Measurements from ENCODE around the gene PEX11G.
"Not testable (repeated sequence)": the region's sequence is repeated elsewhere in the genome, so short reads cannot be mapped to it uniquely, and the experiment has no call there.

Gene PEX11G

GRCh38 chr19:7470540-7471305 is 18.1 kb downstream of the PEX11G start:
- in situ Hi-C loops (cut with MboI; ENCODE audit: low sequenced_read_pairs) = no loop called here

- in situ Hi-C loops (cut with MboI; ENCODE audit: low sequenced_read_pairs) = no loop called here
Measured at GRCh38 chr19:7469669-7470285, 19.1 kb downstream of the PEX11G start.

GRCh38 chr19:7468840-7469239 is 20.0 kb downstream of the PEX11G start:
- in situ Hi-C loops (cut with MboI; ENCODE audit: low sequenced_read_pairs) = no loop called here

- in situ Hi-C loops (cut with MboI; ENCODE audit: low sequenced_read_pairs) = no loop called here
Measured at GRCh38 chr19:7467009-7467989, 21.5 kb downstream of the PEX11G start.

- in situ Hi-C loops (cut with MboI; ENCODE audit: low sequenced_read_pairs) = no loop called here
Measured at GRCh38 chr19:7463575-7463974, 25.3 kb downstream of the PEX11G start.

- in situ Hi-C loops (cut with MboI; ENCODE audit: low sequenced_read_pairs) = no loop called here
Measured at GRCh38 chr19:7461841-7462629, 26.8 kb downstream of the PEX11G start.

- in situ Hi-C loops (cut with MboI; ENCODE audit: low sequenced_read_pairs) = no loop called here
Measured at GRCh38 chr19:7460562-7460966, 28.3 kb downstream of the PEX11G start.

GRCh38 chr19:7459773-7460172 is 29.1 kb downstream of the PEX11G start:
- in situ Hi-C loops (cut with MboI; ENCODE audit: low sequenced_read_pairs) = no loop called here

- in situ Hi-C loops (cut with MboI; ENCODE audit: low sequenced_read_pairs) = no loop called here
Measured at GRCh38 chr19:7458675-7459074, 30.2 kb downstream of the PEX11G start.

- in situ Hi-C loops (cut with MboI; ENCODE audit: low sequenced_read_pairs) = no loop called here
Measured at GRCh38 chr19:7456964-7457541, 31.8 kb downstream of the PEX11G start.

GRCh38 chr19:7455600-7456296 is 33.1 kb downstream of the PEX11G start:
- in situ Hi-C loops (cut with MboI; ENCODE audit: low sequenced_read_pairs) = no loop called here

- in situ Hi-C loops (cut with MboI; ENCODE audit: low sequenced_read_pairs) = no loop called here
Measured at GRCh38 chr19:7454998-7455397, 33.8 kb downstream of the PEX11G start.

GRCh38 chr19:7450243-7451223 is 38.3 kb downstream of the PEX11G start:
- in situ Hi-C loops (cut with MboI; ENCODE audit: low sequenced_read_pairs) = no loop called here

- in situ Hi-C loops (cut with MboI; ENCODE audit: low sequenced_read_pairs) = not testable (repeated sequence)
Measured at GRCh38 chr19:7449391-7450070, 39.3 kb downstream of the PEX11G start.

- in situ Hi-C loops (cut with MboI; ENCODE audit: low sequenced_read_pairs) = no loop called here
Measured at GRCh38 chr19:7447648-7448047, 41.2 kb downstream of the PEX11G start.

GRCh38 chr19:7445104-7445503 is 43.7 kb downstream of the PEX11G start:
- in situ Hi-C loops (cut with MboI; ENCODE audit: low sequenced_read_pairs) = no loop called here

- in situ Hi-C loops (cut with MboI; ENCODE audit: low sequenced_read_pairs) = no loop called here
Measured at GRCh38 chr19:7444042-7444441, 44.8 kb downstream of the PEX11G start.

- in situ Hi-C loops (cut with MboI; ENCODE audit: low sequenced_read_pairs) = no loop called here
Measured at GRCh38 chr19:7442423-7442822, 46.4 kb downstream of the PEX11G start.
